ENCODE results near the gene NDUFAF3. TPM values are rescaled to one million over a fixed set of nuclear protein-coding genes. Genes with fewer than 3 reads are reported as not detected.

NDUFAF3 gene
- total RNA-seq, 1 experiment from 2014 or later: 38.8 TPM

- Histone ChIP-seq H3K4me2 (no peak overlapping the region), H3K36me3 (ENCODE audit: low read depth) (no peaks in the 10 kb centered on the region), H3K27ac (no peak overlapping the region), H2AFZ (no peak overlapping the region), H3K4me1 (replicated peaks; ENCODE audit: insufficient read depth) (peaks cover 9% of the 10 kb centered on the region; the same call in 1 of the 2 replicates), H3K9me2 (ENCODE audit: insufficient read depth) (no peaks in the 10 kb centered on the region), H3K4me3 (no peak overlapping the region), H3K79me2 (ENCODE audit: low read depth) (peaks cover 26% of the 10 kb centered on the region), H3K27me3 (ENCODE audit: insufficient read depth, low read depth) (no peaks in the 10 kb centered on the region), H3K9me3 (ENCODE audit: insufficient read depth, low read depth) (no peaks in the 10 kb centered on the region), H3F3A (ENCODE audit: insufficient read depth, low read depth) (peaks cover 5% of the 10 kb centered on the region; the same call in 1 of the 2 replicates), H4K20me1 (ENCODE audit: insufficient read depth) (peaks cover 13% of the 10 kb centered on the region)
- intact Hi-C loops (cut with micrococcal nuclease; ENCODE audit: unreplicated experiment): loop anchor here (10.0 kb wide), 1 partner anchor 560 kb away; the partner anchor contains the start of genes ATRIP, CCDC51 and TMA7
- POLR2A ChIA-PET (ENCODE audit: unreplicated experiment): no interaction called here
- no TSS peak for BruUV-seq (replicated peaks)
- TF ChIP-seq EZH2 (IDR thresholded peaks at IDR 0.05; ENCODE audit: low read depth): no peak
- no peak for TF ChIP-seq CTCF (conservative IDR thresholded peaks at IDR 0.05)
- DNase-seq: no peak
- CTCF ChIA-PET: no interaction called here
These were observed 16.6 kb upstream of the NDUFAF3 start for GRCh38 chr3:49005303-49005680.

- ChIA-PET CTCF (no interaction called here), POLR2A (ENCODE audit: unreplicated experiment) (no interaction called here)
- peak overlapping the region; percentile 84 for H3K4me2 ChIP-seq
- H3K27me3 ChIP-seq (ENCODE audit: insufficient read depth, low read depth): no peaks in the 10 kb centered on the region
- no peaks in the 10 kb centered on the region for H3K9me2 ChIP-seq (ENCODE audit: insufficient read depth)
- peaks cover 20% of the 10 kb centered on the region for H4K20me1 ChIP-seq (ENCODE audit: insufficient read depth)
- peak overlapping the region; percentile 81; the same call in 1 of the 2 replicates for H3K4me3 ChIP-seq
- DNase-seq: no peak
- H3K79me2 ChIP-seq (ENCODE audit: low read depth): peaks cover 27% of the 10 kb centered on the region
- BruUV-seq (replicated peaks): no TSS peak
- TF ChIP-seq CTCF (conservative IDR thresholded peaks at IDR 0.05) (no peak), EZH2 (IDR thresholded peaks at IDR 0.05; ENCODE audit: low read depth) (no peak)
- no peaks in the 10 kb centered on the region for H3K9me3 ChIP-seq (ENCODE audit: insufficient read depth, low read depth)
- no peaks in the 10 kb centered on the region for H3K36me3 ChIP-seq (ENCODE audit: low read depth)
- peaks cover 9% of the 10 kb centered on the region; the same call in 1 of the 2 replicates for H3K4me1 ChIP-seq (replicated peaks; ENCODE audit: insufficient read depth)
- intact Hi-C loops (cut with micrococcal nuclease; ENCODE audit: unreplicated experiment): loop anchor here (10.0 kb wide), 1 partner anchor 561 kb away; the partner anchor contains the start of genes ATRIP, CCDC51 and TMA7
- no peak overlapping the region for H3K27ac ChIP-seq
- no peak overlapping the region for H2AFZ ChIP-seq
- H3F3A ChIP-seq (ENCODE audit: insufficient read depth, low read depth): peaks cover 5% of the 10 kb centered on the region; the same call in 1 of the 2 replicates
These were observed 15.9 kb upstream of the NDUFAF3 start for GRCh38 chr3:49005998-49006397.

- no peak for DNase-seq
- Histone ChIP-seq H3K4me3 (peak overlapping the region; percentile 81), H3K4me2 (peak overlapping the region; percentile 84), H3F3A (ENCODE audit: insufficient read depth, low read depth) (peaks cover 5% of the 10 kb centered on the region; the same call in 1 of the 2 replicates), H2AFZ (peak overlapping the region; percentile 79), H3K79me2 (ENCODE audit: low read depth) (peaks cover 27% of the 10 kb centered on the region), H4K20me1 (ENCODE audit: insufficient read depth) (peaks cover 26% of the 10 kb centered on the region), H3K27ac (peak overlapping the region; percentile 24), H3K36me3 (ENCODE audit: low read depth) (no peaks in the 10 kb centered on the region), H3K9me3 (ENCODE audit: insufficient read depth, low read depth) (no peaks in the 10 kb centered on the region), H3K4me1 (replicated peaks; ENCODE audit: insufficient read depth) (peaks cover 9% of the 10 kb centered on the region; the same call in 1 of the 2 replicates), H3K9me2 (ENCODE audit: insufficient read depth) (no peaks in the 10 kb centered on the region), H3K27me3 (ENCODE audit: insufficient read depth, low read depth) (no peaks in the 10 kb centered on the region)
- POLR2A ChIA-PET (ENCODE audit: unreplicated experiment): interaction anchor here (0.6 to 1.6 kb wide), 10 partner anchors 11 to 560 kb away, joined by 3 to 22 read pairs (median 8); partner anchors contain the start of genes ATRIP, IMPDH2, IP6K2 and NDUFAF3
- CTCF ChIA-PET: interaction anchor here (0.5 to 1.4 kb wide), 3 partner anchors 18 to 264 kb away, joined by 3 to 17 read pairs (median 6); partner anchors contain the start of gene P4HTM
- TSS peak; percentile 79 for BruUV-seq (replicated peaks)
- intact Hi-C loops (cut with micrococcal nuclease; ENCODE audit: unreplicated experiment): loop anchor here (1.0 to 10.0 kb wide), 2 partner anchors 88 to 562 kb away; partner anchors contain the start of genes ATRIP, CCDC51, QRICH1 and TMA7
- no peak for TF ChIP-seq EZH2 (IDR thresholded peaks at IDR 0.05; ENCODE audit: low read depth)
- no peak for TF ChIP-seq CTCF (conservative IDR thresholded peaks at IDR 0.05)
These were observed 15.4 kb upstream of the NDUFAF3 start for GRCh38 chr3:49006408-49007067.
